Measurements from ENCODE around the gene ATP11A.

The ATP11A gene

DNA sequence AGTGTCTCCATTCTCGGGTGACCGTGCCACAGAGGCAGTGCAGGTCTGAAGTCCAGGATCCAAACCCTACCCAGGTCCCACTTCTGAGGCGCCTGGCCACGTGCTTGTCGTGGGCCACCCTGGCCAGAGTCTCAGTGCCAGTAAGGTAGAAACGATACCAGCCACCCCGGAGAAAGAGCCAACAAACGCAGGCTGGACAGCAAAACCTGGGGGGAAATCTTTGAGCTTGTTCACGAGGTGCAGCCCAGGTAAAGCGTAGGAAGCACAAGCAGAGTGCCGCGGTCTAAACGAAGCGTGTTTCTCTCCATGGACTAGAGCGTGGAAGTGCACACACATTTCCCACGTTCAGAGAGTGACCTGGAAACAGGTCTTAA, 95.6 kb downstream of the ATP11A start:
- TF ChIP-seq GATA3 (IDR thresholded peaks at IDR 0.05; ENCODE audit: low read depth, low read length) (no peak), GATA2 (IDR thresholded peaks at IDR 0.05; ENCODE audit: low read depth, low read length) (no peak)

DNA sequence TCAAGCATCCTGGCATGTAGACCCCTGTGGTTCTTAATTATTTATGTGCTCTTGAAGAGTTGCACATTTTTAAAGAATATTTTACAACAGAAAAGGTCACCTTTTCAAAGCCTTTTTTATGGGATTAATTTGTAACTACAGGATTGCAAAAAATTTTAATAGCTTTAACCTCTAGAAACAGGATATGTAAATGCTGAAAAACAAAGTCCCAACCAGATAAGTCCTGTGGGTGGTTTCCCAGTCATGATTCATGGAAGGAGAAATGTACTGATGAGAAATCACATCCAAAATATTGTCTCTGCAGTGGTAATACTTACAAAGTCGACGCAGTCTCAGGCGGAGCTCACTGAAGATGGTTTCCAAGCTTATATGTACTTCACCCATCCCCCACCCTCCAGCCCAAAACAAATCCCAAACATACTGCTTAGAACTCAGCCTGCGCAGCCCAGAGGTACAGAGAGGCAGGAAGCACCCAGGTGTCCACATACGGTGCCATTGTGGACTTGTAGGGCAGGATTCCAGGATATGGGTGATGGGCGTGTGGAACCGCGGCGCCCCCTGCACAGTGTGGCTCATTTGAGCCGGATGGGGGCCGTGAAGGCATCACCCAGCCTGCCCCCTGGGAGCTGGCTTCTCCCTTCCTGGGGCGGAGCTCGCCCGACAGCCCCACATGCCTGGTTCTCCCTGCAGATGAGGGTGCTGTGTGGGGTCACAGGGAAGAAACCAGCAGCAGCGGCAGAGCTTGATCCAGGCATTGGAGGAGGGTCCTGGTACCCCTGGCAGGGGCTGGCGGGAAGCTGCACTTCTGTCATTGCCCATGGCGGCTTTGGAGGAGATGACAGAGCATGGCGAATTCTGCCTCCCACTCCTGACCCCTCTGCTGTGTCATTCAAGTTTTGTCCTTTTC, 101.2 kb downstream of the ATP11A start:
- TF ChIP-seq GATA2 (IDR thresholded peaks at IDR 0.05; ENCODE audit: low read depth, low read length): no peak
- TF ChIP-seq GATA3 (IDR thresholded peaks at IDR 0.05; ENCODE audit: low read depth, low read length): no peak

DNA sequence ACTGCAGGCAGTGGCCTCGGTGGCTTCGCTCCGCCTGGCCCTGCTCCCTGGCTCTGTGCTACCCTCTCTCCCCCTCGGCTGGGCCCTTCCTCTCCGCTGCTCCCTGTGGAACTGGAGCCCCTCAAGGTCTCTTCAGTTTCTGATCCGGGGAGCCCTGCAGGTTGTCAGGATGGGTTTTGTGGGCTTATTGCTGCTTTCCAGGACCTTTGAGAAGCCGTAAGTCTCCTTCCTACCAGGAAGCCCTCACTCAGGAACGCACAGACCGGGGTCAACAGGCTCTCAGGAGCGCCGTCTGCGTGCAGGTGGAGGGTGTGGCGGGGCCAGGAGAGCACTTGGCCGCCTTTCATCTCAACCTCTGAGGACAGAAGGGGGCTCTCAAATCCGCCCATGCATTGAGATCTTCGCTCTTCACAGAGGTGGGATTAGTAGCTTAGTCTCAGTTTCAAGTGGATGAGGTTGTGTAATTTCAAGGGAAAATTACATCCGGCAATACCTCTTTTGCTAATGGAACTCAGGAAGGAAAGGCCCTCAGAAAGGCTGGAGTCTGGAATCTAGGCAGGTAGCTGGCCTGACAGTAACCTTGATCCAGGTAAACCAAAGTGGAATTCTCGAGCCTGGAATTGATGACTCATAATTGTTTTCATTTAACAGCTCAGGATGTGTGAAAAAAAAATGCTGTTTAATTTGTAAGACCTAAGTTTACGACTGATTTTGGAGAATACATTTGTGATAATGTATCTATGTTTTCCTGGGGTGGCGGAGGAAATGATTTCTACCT, 102.0 kb downstream of the ATP11A start:
- TF ChIP-seq GATA2 (IDR thresholded peaks at IDR 0.05; ENCODE audit: low read depth, low read length) (no peak), GATA3 (IDR thresholded peaks at IDR 0.05; ENCODE audit: low read depth, low read length) (no peak)

DNA sequence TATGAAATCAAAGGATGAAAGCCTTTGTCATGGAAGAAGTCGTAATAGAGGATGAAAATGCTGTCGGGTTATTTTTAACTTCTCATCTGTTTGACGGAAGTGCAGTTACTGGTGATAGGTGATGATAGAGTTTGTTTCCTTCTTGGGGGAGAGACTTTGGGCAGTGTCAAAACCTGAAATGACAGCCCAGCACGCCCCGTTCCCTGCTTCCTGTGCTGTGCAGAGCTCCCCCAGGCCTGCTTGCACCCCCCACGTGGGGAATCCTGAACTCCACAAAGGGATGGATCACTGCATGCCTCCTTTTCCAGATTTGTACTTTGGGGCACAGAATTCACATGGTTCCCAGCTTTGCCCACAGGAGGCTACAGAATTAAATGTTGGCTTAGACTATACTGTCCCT, 102.7 kb downstream of the ATP11A start:
- TF ChIP-seq GATA3 (IDR thresholded peaks at IDR 0.05; ENCODE audit: low read depth, low read length) (no peak), GATA2 (IDR thresholded peaks at IDR 0.05; ENCODE audit: low read depth, low read length) (no peak)

DNA sequence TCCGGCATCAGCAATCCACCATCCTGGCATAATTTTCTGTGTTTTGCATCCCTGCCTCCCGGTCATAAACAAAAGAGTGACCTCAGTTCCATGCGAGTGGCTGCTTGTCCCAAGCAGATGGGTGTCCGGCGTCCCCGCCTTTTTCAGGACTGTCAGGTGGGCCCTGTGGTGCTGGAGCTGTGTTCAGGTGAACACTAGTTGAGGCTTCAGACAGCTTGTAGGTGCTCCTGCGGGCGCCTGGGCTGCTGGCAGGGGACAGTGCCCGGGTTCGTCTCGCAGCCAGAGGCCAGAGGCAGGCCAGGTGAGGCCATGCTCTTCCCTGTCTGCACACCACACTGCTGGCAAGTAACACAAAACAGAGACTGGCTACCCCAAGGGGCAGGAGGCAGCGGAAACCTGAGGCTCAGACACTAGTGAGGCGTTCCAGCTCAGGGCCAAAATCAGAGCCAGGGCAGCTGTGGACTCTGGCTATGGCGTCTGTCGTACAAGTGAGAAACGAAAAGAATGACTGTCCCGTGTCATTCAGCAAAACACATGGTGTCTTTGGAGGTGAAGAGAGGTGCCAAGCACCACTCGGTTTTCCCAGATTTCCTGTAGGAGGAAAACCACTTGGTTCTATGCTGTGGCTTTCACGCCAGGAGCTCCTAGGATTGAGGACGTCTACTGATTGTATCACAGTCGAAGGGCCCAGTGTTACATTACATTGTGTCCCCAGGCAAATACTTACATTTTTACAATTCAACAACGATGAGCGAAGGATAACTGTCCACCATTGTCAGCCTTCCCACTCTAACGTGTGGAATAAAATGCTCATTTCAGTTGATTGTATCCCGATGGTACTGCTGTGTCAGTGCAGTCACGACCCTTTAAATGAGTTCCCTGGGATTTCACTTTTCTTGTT, 104.0 kb downstream of the ATP11A start:
- TF ChIP-seq GATA3 (IDR thresholded peaks at IDR 0.05; ENCODE audit: low read depth, low read length) (no peak), GATA2 (IDR thresholded peaks at IDR 0.05; ENCODE audit: low read depth, low read length) (no peak)

DNA sequence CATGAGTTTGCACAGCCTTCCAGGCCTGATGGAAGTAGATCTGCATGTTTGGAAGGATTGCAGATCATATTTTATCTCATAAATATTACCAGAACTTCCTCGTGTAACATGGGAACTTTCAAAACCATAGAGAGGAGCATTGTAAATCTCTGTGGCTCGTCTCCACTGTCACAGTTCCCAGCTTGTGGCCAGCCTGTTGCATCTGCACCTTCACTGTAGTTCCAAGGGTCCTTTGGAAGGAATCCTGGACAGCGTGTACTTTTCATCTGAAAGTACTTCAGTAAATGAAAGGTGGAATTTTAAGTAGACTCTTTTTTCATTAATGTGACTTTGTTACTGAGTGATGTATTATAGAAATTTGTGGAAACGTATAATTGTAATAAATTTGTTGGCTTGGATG, 105.4 kb downstream of the ATP11A start:
- no peak for TF ChIP-seq GATA3 (IDR thresholded peaks at IDR 0.05; ENCODE audit: low read depth, low read length)
- TF ChIP-seq GATA2 (IDR thresholded peaks at IDR 0.05; ENCODE audit: low read depth, low read length): no peak

DNA sequence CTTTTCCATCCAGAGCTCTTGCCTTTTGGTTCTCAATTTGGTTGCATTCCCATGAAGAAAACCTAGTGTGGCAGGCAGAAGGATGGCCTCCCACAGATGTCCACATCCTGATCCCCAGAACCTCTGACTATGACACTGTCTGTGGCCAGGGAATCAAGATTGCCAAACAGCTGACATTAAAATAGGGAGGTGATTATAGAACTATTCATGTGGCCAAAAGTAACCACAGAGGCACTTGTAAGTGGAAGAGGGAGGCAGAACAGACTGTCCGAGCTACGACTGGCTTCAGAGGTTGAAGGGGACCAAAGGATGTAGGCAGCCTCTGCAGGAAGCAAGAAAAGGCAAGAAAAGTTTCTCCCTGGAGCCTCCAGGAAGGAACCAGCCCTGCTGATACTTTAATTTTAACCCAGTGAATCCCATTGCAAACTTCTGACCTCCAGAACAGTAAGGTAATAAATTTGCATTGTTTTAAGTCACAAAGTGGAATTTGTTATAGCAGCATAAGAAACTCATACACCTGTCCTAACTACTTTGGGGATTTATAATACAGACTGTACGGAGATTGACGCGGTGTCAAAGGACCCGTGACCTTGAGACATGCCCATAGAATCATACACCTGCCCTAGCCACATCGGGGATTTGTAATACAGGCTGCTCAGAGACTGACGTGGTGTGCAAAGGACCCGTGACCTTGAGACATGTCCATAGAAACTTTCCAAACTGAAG, 106.5 kb downstream of the ATP11A start:
- TF ChIP-seq GATA3 (IDR thresholded peaks at IDR 0.05; ENCODE audit: low read depth, low read length) (no peak), GATA2 (IDR thresholded peaks at IDR 0.05; ENCODE audit: low read depth, low read length) (no peak)

DNA sequence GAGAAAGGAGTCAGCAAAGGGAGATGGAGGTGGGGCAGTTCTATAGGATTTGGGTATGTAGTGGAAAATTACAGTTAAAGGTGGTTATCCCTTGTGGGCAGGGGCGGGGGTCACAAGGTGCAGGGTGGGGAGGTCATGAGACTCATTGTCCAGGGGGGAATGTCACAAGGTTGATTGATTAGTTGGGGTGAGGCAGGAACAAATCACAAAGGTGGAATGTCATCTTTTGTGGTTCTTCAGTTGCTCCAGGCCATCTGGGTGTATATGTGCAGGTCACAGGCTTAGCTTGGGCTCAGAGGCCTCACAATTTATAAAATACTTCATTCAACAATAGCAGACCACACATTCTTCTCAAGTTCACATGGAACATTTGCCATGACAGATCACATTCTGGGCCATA, 109.6 kb downstream of the ATP11A start:
- no peak for TF ChIP-seq GATA3 (IDR thresholded peaks at IDR 0.05; ENCODE audit: low read depth, low read length)
- TF ChIP-seq GATA2 (IDR thresholded peaks at IDR 0.05; ENCODE audit: low read depth, low read length): no peak

DNA sequence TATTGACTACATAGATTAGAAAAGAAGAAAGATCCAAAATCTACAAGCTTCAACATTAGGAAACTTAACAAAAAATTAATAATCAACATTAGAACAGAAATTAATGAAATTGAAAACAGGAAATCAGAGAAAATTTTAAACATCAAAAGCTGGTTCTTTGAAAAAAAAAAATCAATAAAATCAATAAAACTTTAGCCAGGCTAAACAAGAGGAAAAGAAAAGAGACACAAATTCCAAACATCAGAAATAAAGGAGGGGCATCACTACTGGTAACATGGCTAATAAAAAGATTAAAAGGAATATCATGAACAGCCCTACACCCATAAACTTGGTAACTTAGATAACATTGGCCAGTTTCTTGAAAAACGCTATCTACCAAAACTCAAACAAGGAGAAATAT, 110.2 kb downstream of the ATP11A start:
- TF ChIP-seq GATA2 (IDR thresholded peaks at IDR 0.05; ENCODE audit: low read depth, low read length) (no peak), GATA3 (IDR thresholded peaks at IDR 0.05; ENCODE audit: low read depth, low read length) (no peak)

DNA sequence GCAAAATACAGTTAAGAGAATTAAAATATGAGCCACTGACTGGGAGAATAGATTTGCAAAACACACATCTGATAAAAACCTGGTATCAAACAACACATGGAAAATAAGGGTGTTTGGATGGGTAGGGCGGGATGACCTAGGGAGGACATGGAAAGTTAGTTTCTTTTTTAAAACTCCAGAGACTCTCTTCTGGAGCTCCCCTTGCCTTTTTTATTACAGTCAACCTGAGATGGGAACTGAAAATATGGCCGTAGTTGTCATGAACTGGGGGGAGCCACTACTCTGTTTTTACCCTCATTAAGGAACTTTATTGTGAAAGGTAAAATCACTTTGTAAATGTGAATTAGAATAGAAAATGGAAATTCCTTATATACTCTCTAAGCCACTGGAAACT, 113.0 kb downstream of the ATP11A start:
- TF ChIP-seq GATA2 (IDR thresholded peaks at IDR 0.05; ENCODE audit: low read depth, low read length) (no peak), GATA3 (IDR thresholded peaks at IDR 0.05; ENCODE audit: low read depth, low read length) (no peak)

DNA sequence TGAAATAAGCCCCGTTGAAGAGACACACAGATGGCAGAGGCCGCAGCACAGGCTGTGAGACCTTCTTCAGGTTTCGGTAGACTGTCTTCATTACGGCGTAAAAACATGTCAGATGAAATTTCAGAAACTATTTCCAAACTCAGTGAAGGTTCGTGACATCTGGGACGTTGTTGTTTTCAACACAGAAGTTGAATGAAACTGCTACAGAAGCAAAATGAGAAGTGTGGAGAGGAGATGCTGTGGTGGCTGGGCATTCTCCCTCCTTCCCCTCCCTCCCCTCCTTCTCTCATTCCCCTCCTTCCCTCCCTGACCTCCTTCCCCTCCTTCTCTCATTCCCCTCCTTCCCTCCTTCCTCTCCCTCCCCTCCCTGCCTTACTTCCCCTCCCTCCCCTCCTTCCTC, 113.6 kb downstream of the ATP11A start:
- no peak for TF ChIP-seq GATA2 (IDR thresholded peaks at IDR 0.05; ENCODE audit: low read depth, low read length)
- TF ChIP-seq GATA3 (IDR thresholded peaks at IDR 0.05; ENCODE audit: low read depth, low read length): no peak

DNA sequence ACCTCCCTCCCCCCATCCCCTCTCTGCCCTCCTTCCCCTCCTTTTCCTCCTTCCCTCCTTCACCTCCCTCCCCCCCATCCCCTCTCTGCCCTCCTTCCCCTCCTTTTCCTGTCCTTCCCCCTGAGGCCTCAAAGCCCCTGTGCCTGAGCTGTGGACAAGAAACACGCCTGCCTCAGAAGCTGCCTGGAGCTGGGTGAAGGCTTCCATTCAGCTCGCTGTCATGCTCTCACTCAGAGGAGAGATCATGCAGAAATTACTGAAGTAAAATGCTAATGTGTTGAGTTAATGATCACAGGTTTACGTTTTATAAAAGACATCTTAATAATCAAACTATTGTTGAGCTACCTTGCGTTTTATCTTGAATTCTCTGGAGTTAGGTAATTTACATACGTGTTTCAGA, 114.5 kb downstream of the ATP11A start:
- TF ChIP-seq GATA3 (IDR thresholded peaks at IDR 0.05; ENCODE audit: low read depth, low read length) (no peak), GATA2 (IDR thresholded peaks at IDR 0.05; ENCODE audit: low read depth, low read length) (no peak)
